Ishikawa (cell line): ENCODE results near the gene CPAMD8.

Source experiments
- CEBPB ChIP-seq: IDR thresholded peaks from 2 replicates; pipeline ENCODE4 v1.6.1; 2012
- CREB1 ChIP-seq: IDR thresholded peaks from 2 replicates; pipeline ENCODE4 v1.6.1; 2012; ENCODE audit warnings: low read depth
- EGR1 ChIP-seq: IDR thresholded peaks from 2 replicates; pipeline ENCODE4 v1.6.1; 2012
- EP300 ChIP-seq: IDR thresholded peaks from 2 replicates; pipeline ENCODE4 v1.6.1; 2012; ENCODE audit warnings: borderline replicate concordance
- FOXM1 ChIP-seq: IDR thresholded peaks from 2 replicates; pipeline ENCODE4 v1.6.1; 2012; ENCODE audit warnings: low read depth, borderline replicate concordance
- NFIC ChIP-seq: IDR thresholded peaks from 2 replicates; pipeline ENCODE4 v1.6.1; 2012
- RAD21 ChIP-seq: IDR thresholded peaks from 2 replicates; pipeline ENCODE4 v1.6.1; 2012; ENCODE audit warnings: low read depth
- TAF1 ChIP-seq: IDR thresholded peaks from 2 replicates; pipeline ENCODE4 v1.6.1; 2012; ENCODE audit warnings: low read depth, mild to moderate bottlenecking
- TCF12 ChIP-seq: IDR thresholded peaks from 2 replicates; pipeline ENCODE4 v1.6.1; 2012; ENCODE audit warnings: low read depth
- TEAD4 ChIP-seq: IDR thresholded peaks from 2 replicates; pipeline ENCODE4 v1.6.1; 2012
- YY1 ChIP-seq: IDR thresholded peaks from 2 replicates; pipeline ENCODE4 v1.6.1; 2012; ENCODE audit warnings: low read depth
- ZBTB7A ChIP-seq: IDR thresholded peaks from 2 replicates; pipeline ENCODE4 v1.6.1; 2012; ENCODE audit warnings: low read depth
- TF ChIP-seq, protein P1 (sequence below): IDR thresholded peaks from 2 replicates; pipeline ENCODE4 v1.6.1; 2012
- TF ChIP-seq, protein P2 (sequence below): IDR thresholded peaks from 2 replicates; pipeline ENCODE4 v1.6.1; 2012; ENCODE audit warnings: low read depth, mild to moderate bottlenecking

Gene CPAMD8

DNA sequence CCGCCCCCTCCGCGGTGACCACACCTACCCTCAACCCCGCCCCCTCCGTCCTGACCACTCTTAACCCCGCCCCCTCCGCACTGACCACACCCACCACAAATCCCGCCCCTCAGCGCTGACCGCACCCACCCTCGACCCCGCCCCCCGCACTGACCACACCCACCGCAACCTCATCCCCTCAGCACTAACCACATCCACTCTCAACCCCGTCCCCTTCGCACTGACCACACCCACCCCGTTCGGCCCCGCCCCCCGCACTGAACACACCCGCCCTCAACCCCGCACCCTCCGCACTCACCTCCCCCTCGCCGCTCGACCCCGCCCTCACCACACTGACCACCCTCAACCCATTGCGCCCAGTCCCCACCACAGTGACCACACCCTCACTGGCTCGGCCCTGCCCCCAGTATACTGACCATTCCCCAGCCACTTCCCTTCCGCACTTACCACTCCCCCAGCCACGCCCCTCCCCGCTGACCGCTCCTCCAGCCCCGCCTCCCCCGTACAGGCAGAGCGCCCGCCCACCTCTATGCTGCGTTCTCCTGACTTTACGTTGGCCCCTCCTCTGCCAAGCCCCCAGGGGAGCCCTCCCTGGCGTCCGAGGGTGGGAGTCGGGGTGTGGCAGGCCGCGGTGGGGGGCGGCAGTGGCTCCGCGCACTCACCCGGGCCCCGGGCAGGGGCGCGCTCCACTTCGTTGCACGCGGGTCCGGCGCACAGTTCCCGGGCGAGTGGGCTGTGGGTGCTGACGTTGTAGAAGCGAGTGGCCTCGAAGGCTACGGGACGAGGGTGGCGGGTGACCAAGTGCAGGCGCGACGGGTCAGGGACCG, 129.4 kb downstream of the CPAMD8 start:
- TF ChIP-seq TAF1 (0 out of 2 replicates have a peak, but pooled peaks have one; percentile 24), TCF12 (peak; percentile 67), CREB1 (0 out of 2 replicates have a peak, but pooled peaks have one; percentile 31), EP300 (peak; percentile 14; the same call in 1 of the 2 replicates), NFIC (no peak), EGR1 (0 out of 2 replicates have a peak, but pooled peaks have one; percentile 35), YY1 (no peak), RAD21 (no peak), TEAD4 (no peak), CEBPB (no peak), FOXM1 (no peak), ZBTB7A (peak; percentile 97)
- TF ChIP-seq, protein P1, sequence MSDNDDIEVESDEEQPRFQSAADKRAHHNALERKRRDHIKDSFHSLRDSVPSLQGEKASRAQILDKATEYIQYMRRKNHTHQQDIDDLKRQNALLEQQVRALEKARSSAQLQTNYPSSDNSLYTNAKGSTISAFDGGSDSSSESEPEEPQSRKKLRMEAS: peak; percentile 79
- TF ChIP-seq, protein P2, sequence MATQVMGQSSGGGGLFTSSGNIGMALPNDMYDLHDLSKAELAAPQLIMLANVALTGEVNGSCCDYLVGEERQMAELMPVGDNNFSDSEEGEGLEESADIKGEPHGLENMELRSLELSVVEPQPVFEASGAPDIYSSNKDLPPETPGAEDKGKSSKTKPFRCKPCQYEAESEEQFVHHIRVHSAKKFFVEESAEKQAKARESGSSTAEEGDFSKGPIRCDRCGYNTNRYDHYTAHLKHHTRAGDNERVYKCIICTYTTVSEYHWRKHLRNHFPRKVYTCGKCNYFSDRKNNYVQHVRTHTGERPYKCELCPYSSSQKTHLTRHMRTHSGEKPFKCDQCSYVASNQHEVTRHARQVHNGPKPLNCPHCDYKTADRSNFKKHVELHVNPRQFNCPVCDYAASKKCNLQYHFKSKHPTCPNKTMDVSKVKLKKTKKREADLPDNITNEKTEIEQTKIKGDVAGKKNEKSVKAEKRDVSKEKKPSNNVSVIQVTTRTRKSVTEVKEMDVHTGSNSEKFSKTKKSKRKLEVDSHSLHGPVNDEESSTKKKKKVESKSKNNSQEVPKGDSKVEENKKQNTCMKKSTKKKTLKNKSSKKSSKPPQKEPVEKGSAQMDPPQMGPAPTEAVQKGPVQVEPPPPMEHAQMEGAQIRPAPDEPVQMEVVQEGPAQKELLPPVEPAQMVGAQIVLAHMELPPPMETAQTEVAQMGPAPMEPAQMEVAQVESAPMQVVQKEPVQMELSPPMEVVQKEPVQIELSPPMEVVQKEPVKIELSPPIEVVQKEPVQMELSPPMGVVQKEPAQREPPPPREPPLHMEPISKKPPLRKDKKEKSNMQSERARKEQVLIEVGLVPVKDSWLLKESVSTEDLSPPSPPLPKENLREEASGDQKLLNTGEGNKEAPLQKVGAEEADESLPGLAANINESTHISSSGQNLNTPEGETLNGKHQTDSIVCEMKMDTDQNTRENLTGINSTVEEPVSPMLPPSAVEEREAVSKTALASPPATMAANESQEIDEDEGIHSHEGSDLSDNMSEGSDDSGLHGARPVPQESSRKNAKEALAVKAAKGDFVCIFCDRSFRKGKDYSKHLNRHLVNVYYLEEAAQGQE: no peak

DNA sequence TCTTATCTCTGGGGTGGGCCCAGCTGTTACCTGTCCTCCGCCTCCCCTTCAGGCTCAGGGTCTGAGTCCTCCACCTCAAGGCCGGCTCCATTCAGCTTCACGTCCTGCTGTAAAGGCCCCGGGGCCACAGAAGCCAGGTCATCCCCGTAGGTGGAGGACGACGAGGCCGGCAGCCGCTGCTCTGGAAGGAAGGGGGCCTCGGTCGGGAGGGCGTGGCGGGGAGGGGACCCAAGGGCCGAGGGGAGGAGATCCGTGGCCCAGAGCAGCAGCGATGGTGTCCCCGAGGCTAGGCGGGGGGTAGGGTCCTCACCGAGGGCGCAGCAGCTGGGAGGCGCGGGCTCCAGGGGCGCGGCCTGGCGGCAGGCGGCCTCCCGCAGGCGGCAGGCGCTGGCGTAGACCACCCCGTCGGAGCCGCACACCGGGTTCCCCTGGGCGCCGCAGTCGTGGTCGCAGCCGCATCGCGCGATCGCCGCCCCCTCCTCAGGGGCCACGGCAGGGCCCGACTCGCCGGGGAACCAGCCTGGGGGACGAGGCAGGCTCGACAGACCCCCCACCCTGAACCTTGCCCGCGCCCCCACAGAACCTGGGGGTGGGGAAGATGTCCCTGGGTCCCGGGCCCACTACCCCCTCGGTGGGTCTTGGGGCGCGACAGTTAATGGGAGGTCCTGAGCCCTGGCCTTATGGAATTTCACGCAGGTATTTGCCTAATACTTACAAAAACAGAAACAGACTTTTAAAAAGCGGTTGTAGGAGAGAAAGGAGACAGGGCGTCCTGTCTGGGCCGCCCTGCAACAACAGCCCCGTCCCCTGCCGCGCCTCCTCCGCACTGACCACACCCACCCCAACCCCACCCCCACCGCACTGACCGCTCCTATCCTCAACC, 130.2 kb downstream of the CPAMD8 start:
- TF ChIP-seq EGR1: 0 out of 2 replicates have a peak, but pooled peaks have one; percentile 43
- TF ChIP-seq TEAD4: no peak
- TF ChIP-seq, protein P2: no peak
- no peak for TF ChIP-seq EP300
- TF ChIP-seq ZBTB7A: peak; percentile 64; the same call in 1 of the 2 replicates

DNA sequence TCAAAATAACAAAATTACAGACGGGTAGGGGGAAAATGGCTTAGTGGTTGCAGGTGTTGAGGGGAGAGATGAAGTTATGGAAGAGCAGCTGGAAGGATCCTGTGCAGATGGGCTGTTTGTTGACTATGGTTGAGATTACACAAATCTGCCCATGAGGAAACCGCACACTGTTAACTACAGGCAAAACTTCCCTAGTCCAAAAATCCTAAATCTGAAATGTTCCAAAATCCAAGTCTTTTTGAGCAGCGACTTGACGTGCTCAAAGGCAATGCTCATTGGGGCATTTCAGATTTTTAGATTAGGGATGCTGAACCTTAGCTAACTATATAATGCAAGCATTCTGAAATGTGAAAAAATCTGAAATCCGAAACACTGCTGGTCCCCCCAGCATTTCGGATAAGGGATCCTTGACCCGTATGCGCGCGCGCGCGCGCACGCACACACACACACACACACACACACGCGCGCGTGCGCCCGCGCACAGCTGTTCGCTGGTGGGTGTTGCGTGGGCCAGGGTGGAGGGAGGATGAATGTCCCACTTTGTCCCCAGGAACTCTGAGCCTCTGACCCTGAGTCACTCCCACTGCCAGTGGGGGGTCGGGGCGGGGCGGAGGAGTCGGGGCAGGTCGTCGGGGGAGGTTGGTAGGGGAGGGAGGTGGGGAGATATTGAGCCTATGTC, 131.0 kb downstream of the CPAMD8 start:
- TF ChIP-seq CREB1: no peak
- TF ChIP-seq TAF1: no peak
- TF ChIP-seq NFIC: no peak
- no peak for TF ChIP-seq RAD21
- TF ChIP-seq YY1: no peak
- no peak for TF ChIP-seq FOXM1
- TF ChIP-seq, protein P1: no peak
- no peak for TF ChIP-seq TEAD4

DNA sequence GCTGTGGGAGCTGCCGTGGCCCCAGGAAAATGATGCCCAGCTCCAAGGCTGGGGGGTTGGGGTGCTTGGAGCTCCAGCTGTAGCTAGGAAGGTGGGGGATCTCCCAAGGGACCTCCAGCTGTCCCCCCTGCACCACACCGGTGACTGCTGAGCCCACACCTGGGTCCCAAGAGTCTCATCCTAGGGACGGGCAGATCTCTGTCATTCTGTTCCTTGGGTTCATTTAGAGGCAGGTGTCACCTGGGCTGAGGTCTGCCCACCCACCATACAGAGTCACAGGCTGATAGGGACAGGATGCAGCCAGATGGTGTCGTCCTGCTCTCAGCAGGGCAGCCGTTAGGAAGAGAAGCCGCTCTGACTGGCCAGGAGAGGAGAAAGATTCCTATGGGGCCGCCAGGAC, 132.5 kb downstream of the CPAMD8 start:
- TF ChIP-seq, protein P2: no peak
- TF ChIP-seq FOXM1 (no peak), NFIC (no peak), YY1 (no peak), TEAD4 (no peak), CEBPB (no peak), TAF1 (no peak), EP300 (no peak), RAD21 (no peak), EGR1 (no peak), ZBTB7A (no peak)

DNA sequence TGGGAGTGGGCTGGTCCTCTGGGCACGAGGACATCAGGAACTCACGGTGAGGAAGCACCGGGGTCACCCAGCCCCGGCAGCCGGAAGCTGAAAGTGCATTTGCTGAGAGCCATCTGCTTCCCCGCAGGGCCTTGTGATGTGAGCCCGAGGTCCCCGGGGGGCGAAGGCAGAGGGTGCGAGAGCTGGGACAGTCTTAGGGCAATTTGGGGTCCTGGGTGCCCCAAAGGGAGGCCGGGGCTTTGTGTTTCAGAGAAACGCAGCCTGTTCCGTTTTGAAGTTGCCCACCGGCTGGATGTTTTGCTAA, 133.0 kb downstream of the CPAMD8 start:
- TF ChIP-seq RAD21 (no peak), YY1 (no peak), FOXM1 (no peak), EP300 (no peak), TCF12 (no peak), NFIC (no peak), CEBPB (no peak)
- TF ChIP-seq, protein P2: no peak
